G401 (cell line): Measurements from ENCODE around the gene DPH1. TPM values are rescaled to one million over a fixed set of nuclear protein-coding genes. Genes with fewer than 3 reads are reported as not detected.

Experiments used
- DNase-seq: peaks from one replicate; pipeline ENCODE4 v3.0.0-alpha.2; 2015; ENCODE audit warnings: low spot score
- in situ Hi-C: cut with HindIII; loops from 2 replicates; pipeline ENCODE4 v1.10.0; 2016; ENCODE audit warnings: low sequenced_read_pairs, mixed read lengths
- total RNA-seq: library from RNA; depleted of rRNA; stranded (reverse); fragments of >200 nt; shearing (Covaris generic); gene quantifications from 2 replicates; pipeline ENCODE4 v1.2.3, GENCODE V29; 2014

Gene DPH1
- total RNA-seq, 1 experiment from 2014 or later, result 56.7 TPM

GRCh38 chr17:2042390-2042847, 12.5 kb downstream of the DPH1 start:
- no peak for DNase-seq
- in situ Hi-C loops, result loop anchor here (25.0 kb wide), 1 partner anchor 155 kb away; no protein-coding TSS in a partner anchor

GRCh38 chr17:2042933-2043332, 13.0 kb downstream of the DPH1 start:
- no peak for DNase-seq
- in situ Hi-C loops, result loop anchor here (25.0 kb wide), 1 partner anchor 156 kb away; no protein-coding TSS in a partner anchor

- in situ Hi-C loops, result loop anchor here (25.0 kb wide), 1 partner anchor 156 kb away; no protein-coding TSS in a partner anchor
- DNase-seq, result no peak
These were observed 13.8 kb downstream of the DPH1 start for GRCh38 chr17:2043785-2044184.

GRCh38 chr17:2044263-2044894, 14.4 kb downstream of the DPH1 start:
- DNase-seq, result no peak
- in situ Hi-C loops, result loop anchor here (25.0 kb wide), 1 partner anchor 157 kb away; no protein-coding TSS in a partner anchor

GRCh38 chr17:2047590-2047989, 17.6 kb downstream of the DPH1 start:
- in situ Hi-C loops, result loop anchor here (25.0 kb wide), 1 partner anchor 160 kb away; no protein-coding TSS in a partner anchor
- DNase-seq, result no peak

GRCh38 chr17:2048805-2049204, 18.9 kb downstream of the DPH1 start:
- no peak for DNase-seq
- in situ Hi-C loops, result loop anchor here (25.0 kb wide), 1 partner anchor 162 kb away; no protein-coding TSS in a partner anchor

GRCh38 chr17:2049333-2050299, 19.7 kb downstream of the DPH1 start:
- peak; percentile 69 for DNase-seq
- in situ Hi-C loops, result loop anchor here (25.0 kb wide), 1 partner anchor 162 kb away; no protein-coding TSS in a partner anchor

GRCh38 chr17:2050300-2051060, 20.5 kb downstream of the DPH1 start:
- in situ Hi-C loops, result no loop called here
- peak; percentile 66 for DNase-seq

GRCh38 chr17:2051061-2051932, 21.3 kb downstream of the DPH1 start:
- peak; percentile 54 for DNase-seq
- in situ Hi-C loops, result no loop called here

GRCh38 chr17:2051933-2052559, 22.1 kb downstream of the DPH1 start:
- no peak for DNase-seq
- in situ Hi-C loops, result no loop called here

- in situ Hi-C loops, result no loop called here
- peak; percentile 75 for DNase-seq
These were observed 23.7 kb downstream of the DPH1 start for GRCh38 chr17:2053380-2054261.

- no peak for DNase-seq
- in situ Hi-C loops, result no loop called here
These were observed 24.2 kb downstream of the DPH1 start for GRCh38 chr17:2054262-2054511.

GRCh38 chr17:2054512-2055291, 24.7 kb downstream of the DPH1 start, which contains the start of gene HIC1:
HIC1 (plus strand) TSS chr17:2055103; CDS start chr17:2056691, 1,588 bp downstream.
- in situ Hi-C loops, result no loop called here
- peak; percentile 74 for DNase-seq

- DNase-seq, result no peak
- in situ Hi-C loops, result no loop called here
These were observed 25.6 kb downstream of the DPH1 start for GRCh38 chr17:2055292-2056205.
